Measurements from ENCODE around the gene RPL28.

RPL28 gene

GRCh38 chr19:55339105-55339888 lies 46.4 kb upstream of the RPL28 start, which contains the start of gene KMT5C (continued):
- TF ChIP-seq KLF16 (tag by site-specific recombination; IDR thresholded peaks at IDR 0.05): peak; percentile 86
- TF ChIP-seq ZNF600 (tag by site-specific recombination; IDR thresholded peaks at IDR 0.05): no peak
- peak; percentile 67; the same call in 1 of the 2 replicates for TF ChIP-seq ZBTB10 (tag by site-specific recombination; IDR thresholded peaks at IDR 0.05)
- TF ChIP-seq PRDM10 (tag by site-specific recombination; IDR thresholded peaks at IDR 0.05): peak; percentile 71; the same call in 1 of the 2 replicates
- no peak for TF ChIP-seq ZNF23 (tag by site-specific recombination; IDR thresholded peaks at IDR 0.05; ENCODE audit: borderline replicate concordance)
- no peak for TF ChIP-seq HIC1 (tag by site-specific recombination; IDR thresholded peaks at IDR 0.05)
- no peak for TF ChIP-seq ZNF623 (tag by site-specific recombination; IDR thresholded peaks at IDR 0.05)
- TF ChIP-seq ZXDB (tag by site-specific recombination; IDR thresholded peaks at IDR 0.05): peak; percentile 79
- peak; percentile 99 for TF ChIP-seq ZBTB48 (tag by site-specific recombination; IDR thresholded peaks at IDR 0.05)
- no peak for TF ChIP-seq ZNF558 (tag by site-specific recombination; IDR thresholded peaks at IDR 0.05)

- Histone ChIP-seq H3K4me3 (ENCODE audit: low read depth, low read length) (peak overlapping the region; percentile 88), H3K9me3 (ENCODE audit: control insufficient read depth, insufficient read depth, low read depth, low read length) (no peaks in the 10 kb centered on the region), H3K36me3 (ENCODE audit: control insufficient read depth in 2 of 2, insufficient read depth in 1 of 2, low read length in 2 of 2) (peaks cover 3 to 35% of the 10 kb centered on the region in 2 experiments), H3K4me1 (ENCODE audit: control insufficient read depth, insufficient read depth, low read length) (peaks cover 14% of the 10 kb centered on the region), H3K27ac (ENCODE audit: extremely low read depth, low read depth, low read length) (peak overlapping the region; percentile 89)
- ChIA-PET POLR2A (interaction anchor here (0.6 to 2.4 kb wide), 52 partner anchors 9 to 314 kb away, joined by 3 to 95 read pairs (median 4); partner anchors contain the start of genes BRSK1, FIZ1, GARIN5B and HSPBP1), CTCF (interaction anchor here (0.5 to 2.0 kb wide), 13 partner anchors 10 to 266 kb away, joined by 3 to 17 read pairs (median 4); partner anchors contain the start of gene ZNF865)
- peak; percentile 88 for TF ChIP-seq ZBTB48 (tag by site-specific recombination; IDR thresholded peaks at IDR 0.05)
- TF ChIP-seq ZNF366 (tag by site-specific recombination; conservative IDR thresholded peaks at IDR 0.05): no peak
- peak; percentile 72; the same call in 1 of the 2 replicates for TF ChIP-seq ZNF223 (tag by site-specific recombination; IDR thresholded peaks at IDR 0.05)
- no peak for TF ChIP-seq ZNF311 (tag by site-specific recombination; IDR thresholded peaks at IDR 0.05; ENCODE audit: borderline replicate concordance)
- peak; percentile 2; the same call in 1 of the 2 replicates for TF ChIP-seq ZNF335 (tag by site-specific recombination; conservative IDR thresholded peaks at IDR 0.05)
- TF ChIP-seq ZNF148 (tag by site-specific recombination; IDR thresholded peaks at IDR 0.05; ENCODE audit: borderline replicate concordance): 0 out of 2 replicates have a peak, but pooled peaks have one; percentile 47
- TF ChIP-seq TSHZ1 (tag by site-specific recombination; IDR thresholded peaks at IDR 0.05; ENCODE audit: borderline replicate concordance): no peak
- TF ChIP-seq BCL11B (tag by site-specific recombination; IDR thresholded peaks at IDR 0.05; ENCODE audit: low read depth): peak; percentile 93; the same call in 1 of the 2 replicates
Observed at GRCh38 chr19:55339889-55340783, 45.6 kb upstream of the RPL28 start.
